Fibroblast of mammary gland (primary cell): ENCODE data around the gene CHCHD3.

Experiments
- DNase-seq: peaks from one replicate; pipeline ENCODE4 v3.0.0-alpha.2; 2010; ENCODE audit warnings: low read depth
- H3K4me3 ChIP-seq: 2 replicates; pipeline ENCODE4 v1.5.1; 2011; ENCODE audit warnings: low read depth, mild to moderate bottlenecking, low read length, moderate library complexity; ENCODE audit not compliant: control insufficient read depth
- TF ChIP-seq, protein P1 (sequence below): conservative IDR thresholded peaks from 2 replicates; pipeline ENCODE4 v1.5.1; 2011; ENCODE audit warnings: low read depth, low read length, inconsistent platforms; ENCODE audit not compliant: control insufficient read depth, insufficient read depth

Gene CHCHD3

GRCh38 chr7:132996581-132997242, 85.2 kb downstream of the CHCHD3 start:
- DNase-seq: no peak
- TF ChIP-seq, protein P1, sequence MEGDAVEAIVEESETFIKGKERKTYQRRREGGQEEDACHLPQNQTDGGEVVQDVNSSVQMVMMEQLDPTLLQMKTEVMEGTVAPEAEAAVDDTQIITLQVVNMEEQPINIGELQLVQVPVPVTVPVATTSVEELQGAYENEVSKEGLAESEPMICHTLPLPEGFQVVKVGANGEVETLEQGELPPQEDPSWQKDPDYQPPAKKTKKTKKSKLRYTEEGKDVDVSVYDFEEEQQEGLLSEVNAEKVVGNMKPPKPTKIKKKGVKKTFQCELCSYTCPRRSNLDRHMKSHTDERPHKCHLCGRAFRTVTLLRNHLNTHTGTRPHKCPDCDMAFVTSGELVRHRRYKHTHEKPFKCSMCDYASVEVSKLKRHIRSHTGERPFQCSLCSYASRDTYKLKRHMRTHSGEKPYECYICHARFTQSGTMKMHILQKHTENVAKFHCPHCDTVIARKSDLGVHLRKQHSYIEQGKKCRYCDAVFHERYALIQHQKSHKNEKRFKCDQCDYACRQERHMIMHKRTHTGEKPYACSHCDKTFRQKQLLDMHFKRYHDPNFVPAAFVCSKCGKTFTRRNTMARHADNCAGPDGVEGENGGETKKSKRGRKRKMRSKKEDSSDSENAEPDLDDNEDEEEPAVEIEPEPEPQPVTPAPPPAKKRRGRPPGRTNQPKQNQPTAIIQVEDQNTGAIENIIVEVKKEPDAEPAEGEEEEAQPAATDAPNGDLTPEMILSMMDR: no peak
- no peak overlapping the region for H3K4me3 ChIP-seq

GRCh38 chr7:132993377-132994013, 88.4 kb downstream of the CHCHD3 start:
- no peak for DNase-seq
- H3K4me3 ChIP-seq: no peak overlapping the region
- TF ChIP-seq, protein P1: no peak

DNA sequence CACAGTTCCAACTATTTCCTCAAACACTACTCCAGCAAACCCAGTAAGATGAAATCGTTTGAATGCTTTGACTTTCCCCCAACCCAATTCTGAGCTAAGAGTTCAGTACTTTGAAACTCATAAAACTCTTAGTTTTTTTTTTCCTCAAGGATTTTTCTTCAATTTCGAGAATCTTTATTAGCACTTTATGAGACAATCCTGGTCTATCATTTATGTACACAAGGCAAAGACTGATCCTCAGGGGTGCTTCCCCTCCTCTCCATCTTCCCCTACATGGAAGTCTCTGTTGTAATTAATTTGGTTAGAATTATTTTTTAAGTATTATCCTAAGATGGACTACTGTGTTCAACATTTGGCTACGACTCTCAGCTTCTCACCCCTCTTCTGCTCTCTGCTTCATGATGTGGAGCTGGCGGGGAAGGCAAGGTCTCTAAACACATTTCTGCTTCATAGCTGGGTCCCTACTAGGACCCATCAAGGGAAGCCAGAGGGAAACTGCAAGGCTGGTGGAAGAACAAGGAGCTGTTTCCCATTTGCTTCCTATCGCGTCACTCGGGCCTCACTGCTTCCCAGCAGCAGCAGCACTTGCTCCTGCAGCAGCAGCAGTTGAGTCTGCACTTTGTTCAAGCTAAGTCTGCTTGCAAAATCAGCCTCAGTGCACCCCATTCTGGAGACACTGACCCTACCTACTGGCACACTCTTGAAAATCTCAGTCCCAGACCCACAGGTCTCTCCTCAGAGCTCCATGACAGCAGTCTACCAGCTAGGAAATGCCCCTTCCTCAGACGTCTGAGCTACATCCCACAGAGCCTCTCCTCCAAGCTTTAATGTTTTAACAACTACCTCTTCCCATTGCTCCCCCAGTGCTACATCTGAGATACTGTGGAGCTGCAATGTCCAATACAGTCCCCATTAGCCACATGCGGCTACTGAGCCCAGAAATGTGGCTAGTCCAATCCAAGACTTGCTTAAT, 90.0 kb downstream of the CHCHD3 start:
- no peak for DNase-seq
- no peak overlapping the region for H3K4me3 ChIP-seq
- TF ChIP-seq, protein P1: no peak

- DNase-seq: no peak
- TF ChIP-seq, protein P1: no peak
- H3K4me3 ChIP-seq: no peak overlapping the region
Observed at GRCh38 chr7:132988117-132988516, 93.8 kb downstream of the CHCHD3 start.

- TF ChIP-seq, protein P1: no peak
- H3K4me3 ChIP-seq: no peak overlapping the region
- no peak for DNase-seq
Observed at GRCh38 chr7:132980402-132980801, 101.5 kb downstream of the CHCHD3 start.

DNA sequence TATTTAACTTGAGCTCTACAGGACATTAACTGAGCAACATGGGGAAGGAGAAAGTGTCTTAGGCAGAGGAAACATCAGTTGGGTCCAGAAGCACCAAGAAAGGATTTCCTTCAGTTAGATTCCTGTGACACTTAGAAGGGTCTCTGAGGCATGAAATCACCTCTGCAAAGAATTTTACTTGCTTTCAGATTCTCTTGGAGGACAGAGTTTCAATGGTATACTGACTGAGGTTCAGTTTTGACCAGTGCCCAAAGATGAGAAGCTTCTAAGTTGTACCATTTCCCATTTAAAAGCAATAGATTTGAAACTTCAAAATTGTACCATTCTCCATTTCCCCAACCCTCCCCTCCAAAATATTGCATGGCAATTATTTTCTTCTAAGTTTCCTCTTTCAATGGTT, 102.4 kb downstream of the CHCHD3 start:
- DNase-seq: no peak
- no peak overlapping the region for H3K4me3 ChIP-seq
- TF ChIP-seq, protein P1: no peak
